ENCODE data around the gene C5orf46.
A peak's percentile ranks its signal among the peaks of the same experiment; 100 is the strongest.

C5orf46 gene

DNA sequence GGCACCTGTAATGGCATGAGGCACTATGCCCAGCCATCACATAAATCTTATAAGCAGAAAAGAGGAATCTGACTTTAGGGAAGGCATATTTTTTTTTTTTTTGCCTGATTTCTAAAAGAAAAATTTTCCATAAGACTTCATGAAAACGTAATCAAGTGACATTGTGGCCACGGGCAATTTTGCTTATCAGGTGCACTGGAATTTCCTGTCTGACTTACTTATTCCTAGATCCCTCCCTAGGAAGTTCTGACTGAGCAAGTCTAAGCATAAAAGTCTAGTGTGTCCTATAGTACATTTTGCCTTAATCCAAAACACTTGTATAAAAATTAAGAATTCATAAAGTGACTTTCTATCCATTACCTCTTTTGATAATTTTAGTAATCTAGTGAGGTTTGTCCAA is 12.5 kb downstream of the C5orf46 start:
- no peak for DNase-seq (ENCODE audit: extremely low read depth, low read depth)
- TF ChIP-seq, protein P1, sequence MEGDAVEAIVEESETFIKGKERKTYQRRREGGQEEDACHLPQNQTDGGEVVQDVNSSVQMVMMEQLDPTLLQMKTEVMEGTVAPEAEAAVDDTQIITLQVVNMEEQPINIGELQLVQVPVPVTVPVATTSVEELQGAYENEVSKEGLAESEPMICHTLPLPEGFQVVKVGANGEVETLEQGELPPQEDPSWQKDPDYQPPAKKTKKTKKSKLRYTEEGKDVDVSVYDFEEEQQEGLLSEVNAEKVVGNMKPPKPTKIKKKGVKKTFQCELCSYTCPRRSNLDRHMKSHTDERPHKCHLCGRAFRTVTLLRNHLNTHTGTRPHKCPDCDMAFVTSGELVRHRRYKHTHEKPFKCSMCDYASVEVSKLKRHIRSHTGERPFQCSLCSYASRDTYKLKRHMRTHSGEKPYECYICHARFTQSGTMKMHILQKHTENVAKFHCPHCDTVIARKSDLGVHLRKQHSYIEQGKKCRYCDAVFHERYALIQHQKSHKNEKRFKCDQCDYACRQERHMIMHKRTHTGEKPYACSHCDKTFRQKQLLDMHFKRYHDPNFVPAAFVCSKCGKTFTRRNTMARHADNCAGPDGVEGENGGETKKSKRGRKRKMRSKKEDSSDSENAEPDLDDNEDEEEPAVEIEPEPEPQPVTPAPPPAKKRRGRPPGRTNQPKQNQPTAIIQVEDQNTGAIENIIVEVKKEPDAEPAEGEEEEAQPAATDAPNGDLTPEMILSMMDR (IDR thresholded peaks at IDR 0.05; ENCODE audit: low read depth, low read length): no peak

DNA sequence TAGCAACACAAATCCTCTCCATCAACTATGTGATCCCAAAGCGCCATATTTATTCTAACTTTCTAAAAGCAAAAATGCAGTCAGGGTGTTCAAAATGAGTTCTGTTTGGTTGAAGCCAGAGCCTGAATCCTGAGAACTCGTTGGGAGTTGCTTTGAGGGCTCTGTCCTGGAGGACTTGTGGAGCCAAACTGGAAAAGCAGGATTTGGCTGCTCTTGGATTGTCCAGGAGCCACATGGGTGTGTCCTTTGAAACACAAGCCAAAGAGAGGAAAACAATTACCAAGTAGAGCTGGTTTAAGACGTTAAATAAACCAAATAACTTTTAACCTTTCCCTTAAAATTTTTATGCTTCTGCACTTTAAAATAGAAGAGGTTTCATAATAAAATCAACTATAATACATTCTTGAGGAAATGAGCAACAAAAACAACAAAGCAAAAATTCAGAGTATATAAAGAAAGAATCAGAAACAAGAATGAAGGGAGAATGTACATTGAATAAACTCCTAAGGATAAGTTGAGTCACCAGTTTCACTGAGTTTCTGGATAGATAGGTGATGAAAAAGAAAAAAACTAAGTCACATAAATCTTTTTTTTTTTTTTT is 13.5 kb downstream of the C5orf46 start:
- TF ChIP-seq, protein P1 (IDR thresholded peaks at IDR 0.05; ENCODE audit: low read depth, low read length): no peak
- no peak for DNase-seq (ENCODE audit: extremely low read depth, low read depth)

GRCh38 chr5:147887930-147888329 is 18.4 kb downstream of the C5orf46 start:
- TF ChIP-seq, protein P1 (IDR thresholded peaks at IDR 0.05; ENCODE audit: low read depth, low read length): no peak

DNA sequence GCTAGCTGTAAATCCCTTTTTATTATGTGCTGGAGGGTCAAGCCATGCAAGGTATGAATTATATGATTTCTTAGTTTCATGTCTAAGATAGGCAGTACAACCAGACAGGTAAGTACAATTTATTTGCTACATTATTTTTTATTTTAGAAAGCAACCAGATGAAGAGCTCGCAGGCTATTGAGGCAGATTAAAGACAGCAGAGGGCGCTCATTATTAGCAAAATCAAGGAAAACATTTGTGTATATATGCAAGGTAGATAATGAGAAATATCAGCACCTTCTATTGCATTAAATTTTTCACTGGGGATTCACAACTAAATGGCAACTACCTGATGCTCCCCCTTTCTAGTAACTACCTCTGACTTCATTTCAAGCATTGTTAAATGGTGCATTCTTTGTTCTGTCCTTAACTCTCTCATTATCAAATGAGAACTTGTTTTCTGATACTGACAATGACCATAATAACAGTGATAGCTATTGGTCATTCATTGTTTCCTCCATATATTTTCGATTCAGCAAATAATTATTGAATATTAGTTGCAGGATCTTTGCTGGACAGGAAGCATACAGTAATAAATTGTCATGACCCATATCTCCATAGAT is 19.2 kb downstream of the C5orf46 start:
- TF ChIP-seq, protein P1 (IDR thresholded peaks at IDR 0.05; ENCODE audit: low read depth, low read length): peak; percentile 29
- no peak for DNase-seq (ENCODE audit: extremely low read depth, low read depth)

More at GRCh38 chr5:147887930-147888329, 18.4 kb downstream of the C5orf46 start:
- no peak for DNase-seq (ENCODE audit: extremely low read depth, low read depth)

DNA sequence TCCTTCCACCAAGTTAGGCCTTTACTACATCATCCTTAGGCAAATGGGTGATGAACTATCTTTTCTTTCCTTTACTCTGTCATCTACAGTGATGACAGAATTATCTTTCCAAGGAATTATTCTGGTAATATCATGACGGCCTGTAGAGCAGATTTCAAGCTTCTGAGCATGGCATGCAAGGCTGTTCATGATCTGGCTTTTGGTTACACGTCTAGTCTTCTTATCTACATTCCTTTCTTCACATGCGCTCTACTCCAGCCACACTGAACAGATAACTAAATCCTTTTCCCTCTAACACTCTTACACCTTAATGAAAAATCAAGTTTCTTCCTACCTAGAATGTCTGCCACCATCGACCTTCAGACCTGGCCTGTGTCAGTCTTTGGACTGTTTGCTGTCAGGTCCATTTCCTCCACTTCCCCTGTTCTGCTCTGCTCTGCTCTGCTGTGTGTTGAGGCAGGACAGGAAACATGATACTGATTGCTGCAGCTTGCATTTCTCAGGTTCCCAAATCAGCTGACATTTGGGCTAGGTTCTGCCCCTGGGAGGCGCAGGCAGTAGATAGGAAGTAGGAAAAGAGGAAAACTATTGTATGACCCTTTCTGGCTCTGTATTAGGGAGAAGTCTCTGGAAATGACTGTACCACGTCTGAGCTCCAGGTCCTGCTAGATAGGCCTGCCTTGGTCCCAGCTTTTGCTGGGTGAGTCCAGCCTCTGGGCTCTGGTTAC is 23.6 kb downstream of the C5orf46 start:
- no peak for DNase-seq (ENCODE audit: extremely low read depth, low read depth)
- TF ChIP-seq, protein P1 (IDR thresholded peaks at IDR 0.05; ENCODE audit: low read depth, low read length): no peak

GRCh38 chr5:147880487-147880886 is 25.9 kb downstream of the C5orf46 start:
- DNase-seq (ENCODE audit: extremely low read depth, low read depth): no peak
- TF ChIP-seq, protein P1 (IDR thresholded peaks at IDR 0.05; ENCODE audit: low read depth, low read length): no peak

DNA sequence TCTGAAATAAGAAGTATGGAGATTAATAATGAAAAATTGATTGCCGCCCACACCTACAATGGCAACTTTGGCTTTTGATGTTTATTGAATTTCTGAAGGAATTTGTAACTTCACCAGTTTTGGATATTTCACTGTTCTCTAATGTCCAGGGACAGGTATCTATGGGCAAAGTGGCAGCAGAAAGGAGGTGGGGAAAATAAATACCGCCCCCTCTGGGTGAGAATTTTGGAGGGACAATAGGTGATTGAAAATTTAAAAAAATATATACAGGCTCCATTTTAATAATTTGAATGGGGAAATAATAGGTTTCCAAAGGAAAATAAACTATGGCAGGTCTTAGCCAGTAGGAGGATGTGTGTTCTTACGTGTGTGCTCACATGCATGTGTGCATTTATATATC is 26.6 kb downstream of the C5orf46 start:
- TF ChIP-seq, protein P1 (IDR thresholded peaks at IDR 0.05; ENCODE audit: low read depth, low read length): no peak
- no peak for DNase-seq (ENCODE audit: extremely low read depth, low read depth)

All from AG09319 (cell line).